ENCODE results near the gene PHC1. TPM values are rescaled to one million over a fixed set of nuclear protein-coding genes. Genes with fewer than 3 reads are reported as not detected.
A peak's percentile ranks its signal among the peaks of the same experiment; 100 is the strongest.
"Not testable (repeated sequence)": the region's sequence is repeated elsewhere in the genome, so short reads cannot be mapped to it uniquely, and the experiment has no call there.

Gene PHC1
- total RNA-seq, 1 donor from 2014 or later: 38.6 TPM

- DNase-seq (ENCODE audit: low read depth): no peak
These were observed 4.6 kb upstream of the PHC1 start for GRCh38 chr12:8909752-8910151.

DNA sequence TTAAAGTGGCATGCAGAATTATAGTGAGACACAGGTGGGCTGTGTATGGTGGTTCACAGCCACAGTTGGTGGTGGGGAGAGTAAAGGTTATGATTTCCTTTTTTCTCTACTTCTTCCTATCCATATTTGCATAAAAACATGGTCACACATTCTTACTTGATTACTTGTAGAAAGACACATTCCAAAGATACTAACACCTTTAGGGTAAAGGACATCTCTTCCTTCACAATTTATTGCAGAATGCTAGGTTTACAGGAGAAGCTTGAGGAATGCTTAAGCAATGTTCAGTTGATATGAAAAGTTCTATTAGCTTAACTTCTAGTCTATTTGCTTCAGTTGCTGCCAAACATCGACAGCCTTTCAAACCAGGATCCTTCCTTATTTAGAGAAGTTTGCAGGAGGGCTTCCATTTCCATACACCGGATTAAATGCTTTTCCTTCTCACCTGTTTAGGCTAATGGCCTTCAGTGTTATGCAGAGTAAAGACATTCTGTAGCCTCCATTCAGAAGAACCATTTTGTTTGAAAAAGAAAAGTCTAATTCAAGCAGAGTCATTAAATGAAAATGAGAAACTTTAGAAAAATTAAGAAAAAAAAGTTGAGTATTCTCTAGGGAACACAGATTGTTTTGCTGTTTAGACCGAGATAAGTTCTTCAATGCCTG, 2.6 kb upstream of the PHC1 start:
- peak; percentile 22 for DNase-seq (ENCODE audit: low read depth)

- DNase-seq (ENCODE audit: low read depth): peak; percentile 15
These were observed 1.4 kb upstream of the PHC1 start for GRCh38 chr12:8912914-8913313.

DNA sequence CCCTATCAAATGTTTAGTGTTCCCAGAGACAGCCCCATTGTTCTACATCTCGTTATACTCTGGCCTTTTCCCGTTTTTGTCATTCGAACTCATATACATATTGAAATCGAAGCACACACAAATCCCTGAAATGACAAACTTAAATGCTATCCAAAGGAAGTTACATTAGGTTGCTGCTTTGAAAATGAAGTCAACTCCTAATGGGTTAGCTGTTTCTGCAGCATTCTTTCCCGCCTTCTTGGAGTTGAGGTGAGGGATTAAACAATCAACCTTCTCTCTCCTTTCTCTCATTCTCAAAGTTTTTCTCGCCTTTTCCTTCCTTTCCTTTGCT, 642 bp upstream of the PHC1 start:
- DNase-seq (ENCODE audit: low read depth): peak; percentile 10

GRCh38 chr12:8914716-8915526, 612 bp downstream of the PHC1 start:
- DNase-seq (ENCODE audit: low read depth): peak; percentile 45

DNA sequence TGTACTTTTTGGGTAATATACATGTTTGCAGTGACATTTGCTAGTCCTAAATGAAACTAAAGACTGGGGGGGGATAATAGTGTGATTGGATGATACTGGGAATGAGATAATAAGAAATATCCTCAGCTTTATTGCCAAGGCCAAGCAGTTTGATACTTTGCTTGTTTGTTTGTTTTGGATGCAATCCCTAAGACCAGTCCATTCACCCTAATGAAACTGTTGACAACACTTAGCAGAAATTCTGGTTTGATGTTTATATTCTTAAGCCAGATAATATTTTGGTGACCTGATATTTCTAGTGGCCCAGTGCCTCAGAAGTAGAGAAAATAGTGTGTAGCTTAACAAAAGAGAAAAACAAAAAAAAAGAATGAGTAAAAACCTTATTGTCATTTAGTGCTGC, 1.8 kb downstream of the PHC1 start:
- DNase-seq (ENCODE audit: low read depth): no peak

GRCh38 chr12:8917031-8917430, 2.7 kb downstream of the PHC1 start:
- no peak for DNase-seq (ENCODE audit: low read depth)

GRCh38 chr12:8917751-8918150, 3.4 kb downstream of the PHC1 start:
- DNase-seq (ENCODE audit: low read depth): no peak

GRCh38 chr12:8919643-8920042, 5.3 kb downstream of the PHC1 start:
- DNase-seq (ENCODE audit: low read depth): not testable (repeated sequence)

DNA sequence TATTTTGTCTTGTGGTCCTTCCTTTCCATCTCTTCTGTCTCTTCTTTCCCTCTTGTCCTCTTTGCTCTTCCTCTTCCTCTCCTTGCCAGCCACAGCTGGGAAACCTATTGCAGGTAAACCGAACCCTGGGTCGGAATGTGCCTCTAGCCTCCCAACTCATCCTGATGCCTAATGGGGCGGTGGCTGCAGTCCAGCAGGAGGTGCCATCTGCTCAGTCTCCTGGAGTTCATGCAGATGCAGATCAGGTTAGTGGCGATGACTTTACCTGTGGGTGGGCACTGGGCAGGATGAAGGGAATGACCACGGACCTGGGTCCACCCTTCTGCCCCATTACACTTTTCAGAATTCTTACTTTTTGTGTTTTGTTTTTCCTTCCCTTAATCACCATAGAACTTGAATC, 8.2 kb downstream of the PHC1 start:
- DNase-seq (ENCODE audit: low read depth): no peak

- not testable (repeated sequence) for DNase-seq (ENCODE audit: low read depth)
These were observed 16.5 kb downstream of the PHC1 start for GRCh38 chr12:8930655-8931323.

DNA sequence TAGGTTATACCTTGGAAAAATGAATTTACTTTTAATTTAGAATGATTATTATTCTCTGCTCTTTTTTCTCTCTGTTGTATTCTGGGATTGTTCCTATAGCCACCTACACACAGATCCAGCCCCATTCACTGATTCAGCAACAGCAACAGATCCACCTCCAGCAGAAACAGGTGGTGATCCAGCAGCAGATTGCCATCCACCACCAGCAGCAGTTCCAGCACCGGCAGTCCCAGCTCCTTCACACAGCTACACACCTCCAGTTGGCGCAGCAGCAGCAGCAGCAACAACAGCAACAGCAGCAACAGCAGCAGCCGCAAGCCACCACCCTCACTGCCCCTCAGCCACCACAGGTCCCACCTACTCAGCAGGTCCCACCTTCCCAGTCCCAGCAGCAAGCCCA, 18.2 kb downstream of the PHC1 start:
- DNase-seq (ENCODE audit: low read depth): not testable (repeated sequence)

- DNase-seq (ENCODE audit: low read depth): not testable (repeated sequence)
These were observed 19.8 kb downstream of the PHC1 start for GRCh38 chr12:8934080-8934479.

DNA sequence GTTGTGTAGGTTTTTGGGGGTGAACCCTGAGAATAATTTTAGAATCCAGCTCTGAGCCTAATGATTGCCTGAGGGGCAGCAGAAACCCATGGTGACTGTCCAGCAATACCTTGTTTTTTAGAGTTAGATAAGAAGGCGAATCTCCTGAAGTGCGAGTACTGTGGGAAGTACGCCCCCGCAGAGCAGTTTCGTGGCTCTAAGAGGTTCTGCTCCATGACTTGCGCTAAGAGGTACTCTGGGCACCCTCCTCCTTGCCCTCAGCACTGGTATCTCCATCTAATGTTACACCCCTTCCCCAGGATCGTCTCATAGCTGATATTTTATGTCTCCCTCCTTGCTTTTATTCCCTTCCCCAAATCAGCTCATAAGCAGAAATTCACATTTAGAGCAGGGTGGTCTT, 22.4 kb downstream of the PHC1 start:
- no peak for DNase-seq (ENCODE audit: low read depth)

GRCh38 chr12:8937842-8938442, 23.6 kb downstream of the PHC1 start:
- DNase-seq (ENCODE audit: low read depth): not testable (repeated sequence)

- no peak for DNase-seq (ENCODE audit: low read depth)
These were observed 27.6 kb downstream of the PHC1 start for GRCh38 chr12:8941691-8942478.

DNA sequence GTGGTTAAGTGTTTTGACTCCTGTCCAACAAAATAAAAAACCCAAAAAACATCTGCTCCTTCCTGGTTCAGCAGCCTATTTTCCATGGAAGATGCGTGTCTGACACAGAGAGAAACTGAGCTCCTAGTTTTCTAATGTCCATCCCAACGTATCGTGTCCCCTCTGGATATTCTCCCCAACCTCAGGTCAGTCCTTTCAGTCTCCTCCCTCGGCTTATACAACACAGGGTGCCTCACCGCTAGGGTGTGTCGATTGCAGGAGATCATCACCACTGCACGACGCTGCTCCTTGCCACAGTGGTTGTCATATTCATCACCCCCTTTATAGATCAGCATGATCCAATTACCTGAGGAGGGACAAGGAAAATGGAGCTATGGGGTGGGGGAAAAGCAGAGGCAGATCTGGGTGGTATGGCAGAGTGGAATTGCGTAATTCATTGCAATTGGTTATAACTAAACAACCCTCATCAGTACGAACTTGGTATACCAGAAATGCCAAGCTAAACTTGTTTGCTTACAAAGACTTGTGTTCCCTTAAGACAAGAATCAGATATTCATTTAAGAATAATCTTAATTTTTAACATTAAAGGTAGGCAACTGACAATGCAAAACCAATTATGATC, 29.4 kb downstream of the PHC1 start:
- no peak for DNase-seq (ENCODE audit: low read depth)

DNA sequence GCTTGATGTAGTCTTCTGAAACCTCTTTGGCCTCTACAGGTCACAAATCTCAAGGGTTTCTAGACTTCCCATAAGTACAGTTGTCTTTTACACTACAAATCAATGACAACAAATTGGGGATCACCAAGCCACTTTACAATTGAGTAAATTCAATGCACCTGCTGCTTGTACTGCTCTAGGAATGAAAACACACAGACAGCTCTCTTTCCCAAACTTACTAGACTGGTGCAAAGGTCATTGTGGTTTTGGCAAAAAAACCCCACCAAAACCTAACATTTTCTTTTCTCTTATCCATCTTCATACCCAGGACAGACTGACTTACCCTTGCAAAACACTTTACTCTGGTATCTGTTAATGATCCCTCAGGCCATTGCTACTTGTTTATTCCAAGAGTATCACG, 32.4 kb downstream of the PHC1 start:
- DNase-seq (ENCODE audit: low read depth): no peak

DNA sequence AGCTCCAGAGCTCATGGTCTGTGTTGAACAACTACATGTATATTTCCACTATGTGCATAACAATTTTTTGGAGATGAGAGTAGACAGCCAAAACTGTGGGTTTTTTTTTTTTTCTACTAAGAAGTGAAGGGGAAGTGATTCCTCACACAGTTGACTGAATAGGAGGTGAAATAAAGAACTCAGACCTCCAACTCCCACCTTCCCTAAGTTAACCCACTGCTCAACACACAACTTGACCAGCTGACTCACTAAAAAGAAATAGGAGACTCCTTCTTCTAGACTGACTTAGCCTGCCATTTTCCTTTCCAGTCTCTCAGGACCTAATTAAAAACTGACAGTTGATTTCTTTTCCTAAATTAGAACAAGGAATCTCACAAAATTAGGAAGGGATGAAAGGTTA, 33.4 kb downstream of the PHC1 start:
- no peak for DNase-seq (ENCODE audit: low read depth)

GRCh38 chr12:8948701-8949341, 34.5 kb downstream of the PHC1 start:
- peak; percentile 11 for DNase-seq (ENCODE audit: low read depth)

Data from renal cortical epithelial cell (primary cell).